Neural cell (in vitro differentiated cells): Measurements from ENCODE around the gene ITGA1. TPM values are rescaled to one million over a fixed set of nuclear protein-coding genes. Genes with fewer than 3 reads are reported as not detected.

Source experiments
- H2AFZ ChIP-seq: fragments of 200-600, 300-800 bp; sonication (generic), shearing (Covaris generic); 2 replicates; pipeline ENCODE4 v1.6.0; 2014; ENCODE audit warnings: low read depth, mild to moderate bottlenecking, antibody characterized with exemption, low read length, moderate library complexity
- H3F3A ChIP-seq: fragments of 200-600 bp; shearing (Covaris generic); 2 replicates; pipeline ENCODE4 v1.6.1; 2016; ENCODE audit warnings: mild to moderate bottlenecking, moderate library complexity, mixed read lengths, antibody characterized with exemption, low read length; ENCODE audit not compliant: insufficient read depth, poor library complexity, severe bottlenecking
- H3K27ac ChIP-seq: fragments of 200-600, 300-800 bp; sonication (generic), shearing (Covaris generic); 2 replicates; pipeline ENCODE4 v1.5.1; 2014; ENCODE audit warnings: mild to moderate bottlenecking, low read length, moderate library complexity
- H3K27me3 ChIP-seq: fragments of 300-800, 200-600 bp; sonication (generic), shearing (Covaris generic); 2 replicates; pipeline ENCODE4 v1.6.0; 2014; ENCODE audit warnings: mild to moderate bottlenecking, low read depth, low read length, moderate library complexity; ENCODE audit not compliant: insufficient read depth
- H3K36me3 ChIP-seq: fragments of 300-800, 200-600 bp; sonication (generic), shearing (Covaris generic); 2 replicates; pipeline ENCODE4 v1.5.1; 2014; ENCODE audit warnings: mild to moderate bottlenecking, antibody characterized with exemption, low read length, moderate library complexity; ENCODE audit not compliant: insufficient read depth
- H3K4me2 ChIP-seq: fragments of 300-800, 200-600 bp; sonication (generic), shearing (Covaris generic); 2 replicates; pipeline ENCODE4 v1.6.0; 2014; ENCODE audit warnings: mild to moderate bottlenecking, low read length
- H3K4me3 ChIP-seq: fragments of 300-800, 200-600 bp; sonication (generic), shearing (Covaris generic); 2 replicates; pipeline ENCODE4 v1.5.1; 2014; ENCODE audit warnings: mild to moderate bottlenecking, low read length, moderate library complexity
- H3K79me2 ChIP-seq: fragments of 200-600 bp; shearing (Covaris generic); replicated peaks from 2 replicates; pipeline ENCODE4 v1.6.0; 2014; ENCODE audit warnings: mild to moderate bottlenecking, low read length, moderate library complexity; ENCODE audit not compliant: insufficient read depth
- H3K9ac ChIP-seq: fragments of 300-800, 200-600 bp; sonication (generic), shearing (Covaris generic); 2 replicates; pipeline ENCODE4 v1.6.1; 2016; ENCODE audit warnings: mild to moderate bottlenecking, low read length, mixed read lengths
- H3K9me2 ChIP-seq: fragments of 200-600 bp; shearing (Covaris generic); 2 replicates; pipeline ENCODE4 v1.6.1; 2016; ENCODE audit warnings: mild to moderate bottlenecking, low read length, mixed read lengths; ENCODE audit not compliant: insufficient read depth
- H3K9me3 ChIP-seq: fragments of 200-600, 300-800 bp; sonication (generic), shearing (Covaris generic); 2 replicates; pipeline ENCODE4 v1.6.1; 2016; ENCODE audit warnings: mild to moderate bottlenecking, mixed run types, low read length, moderate library complexity, mixed read lengths
- H4K20me1 ChIP-seq: fragments of 200-600 bp; shearing (Covaris generic); 2 replicates; pipeline ENCODE4 v1.6.1; 2016; ENCODE audit warnings: mild to moderate bottlenecking, mixed run types; ENCODE audit not compliant: insufficient read depth
- EP300 ChIP-seq: fragments of 450-650 bp; conservative IDR thresholded peaks from 2 replicates; pipeline ENCODE4 v1.6.1; 2014; ENCODE audit warnings: antibody characterized with exemption, mild to moderate bottlenecking, moderate library complexity; ENCODE audit not compliant: poor library complexity, severe bottlenecking
- EZH2 ChIP-seq: fragments of 200-600, 300-800 bp; shearing (Covaris generic), sonication (generic); IDR thresholded peaks from 2 replicates; pipeline ENCODE4 v1.6.1; 2014; ENCODE audit warnings: antibody characterized with exemption, low read length, borderline replicate concordance, mild to moderate bottlenecking; ENCODE audit not compliant: insufficient read depth, poor library complexity, severe bottlenecking
- MXI1 ChIP-seq: fragments of 450-650 bp; conservative IDR thresholded peaks from 2 replicates; pipeline ENCODE4 v1.6.1; 2014; ENCODE audit warnings: antibody characterized with exemption, mild to moderate bottlenecking; ENCODE audit not compliant: poor library complexity, severe bottlenecking
- POLR2AphosphoS5 ChIP-seq: IDR thresholded peaks from 2 replicates; pipeline ENCODE4 v1.6.1; 2012
- RAD21 ChIP-seq: fragments of 450-650 bp; conservative IDR thresholded peaks from 2 replicates; pipeline ENCODE4 v1.6.1; 2014; ENCODE audit warnings: antibody characterized with exemption, mild to moderate bottlenecking, moderate library complexity
- SMC3 ChIP-seq: fragments of 450-650 bp; conservative IDR thresholded peaks from 2 replicates; pipeline ENCODE4 v1.6.1; 2014; ENCODE audit warnings: antibody characterized with exemption, mild to moderate bottlenecking, moderate library complexity; ENCODE audit not compliant: poor library complexity
- TAF1 ChIP-seq: IDR thresholded peaks from 2 replicates; pipeline ENCODE4 v1.6.1; 2012; ENCODE audit warnings: low read depth
- polyA plus RNA-seq: library from polyadenylated mRNA; depleted of rRNA; stranded (reverse); fragments of >200 nt; gene quantifications from 2 replicates; pipeline ENCODE4 v1.2.3, GENCODE V29; 2014
- TF ChIP-seq, protein P1 (sequence below): fragments of 450-650 bp; IDR thresholded peaks from 2 replicates; pipeline ENCODE4 v1.5.1; 2014; ENCODE audit warnings: antibody characterized with exemption, mild to moderate bottlenecking, moderate library complexity; ENCODE audit not compliant: poor library complexity, severe bottlenecking
- TF ChIP-seq, protein P2 (sequence below): IDR thresholded peaks from 2 replicates; pipeline ENCODE4 v1.6.1; 2012; ENCODE audit warnings: borderline replicate concordance

Gene ITGA1
- polyA plus RNA-seq, 1 donor from 2014 or later = 0.15 TPM

DNA sequence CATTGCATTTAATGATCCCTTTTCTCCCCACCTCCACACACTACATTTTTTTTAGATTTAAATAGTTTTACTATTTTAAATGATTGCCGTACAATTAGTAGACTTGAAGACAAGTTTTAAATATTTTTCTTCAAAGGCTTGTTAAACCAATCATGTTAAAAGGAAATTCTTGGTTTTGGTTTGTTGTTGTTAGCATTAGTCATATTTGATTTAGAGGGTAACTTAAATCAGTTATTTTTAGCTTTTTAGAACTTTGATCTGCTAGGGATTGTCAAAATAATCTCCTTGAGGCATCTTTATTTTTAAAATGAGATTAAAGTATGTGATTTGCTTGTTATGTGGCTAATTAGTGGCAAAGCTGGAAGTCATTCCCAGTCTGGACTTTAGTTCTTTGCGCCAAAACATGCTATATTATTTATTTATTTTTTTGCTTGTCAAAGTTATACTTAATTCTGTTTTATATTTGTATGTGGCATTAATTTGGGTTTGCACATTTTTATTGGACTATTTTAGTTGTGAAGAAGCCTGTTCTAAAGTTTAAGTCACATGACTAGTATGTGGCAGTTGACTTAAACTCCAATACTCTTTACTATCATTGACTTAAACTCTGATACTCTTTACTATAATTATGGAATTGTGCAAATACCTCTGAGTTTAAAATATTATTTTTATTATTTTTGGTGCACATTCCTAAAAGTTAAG, 14.7 kb downstream of the ITGA1 start:
- H3K27me3 ChIP-seq = no peaks in the 10 kb centered on the region
- H4K20me1 ChIP-seq = no peaks in the 10 kb centered on the region
- peak overlapping the region; percentile 50 for H3K4me2 ChIP-seq
- TF ChIP-seq, protein P1, sequence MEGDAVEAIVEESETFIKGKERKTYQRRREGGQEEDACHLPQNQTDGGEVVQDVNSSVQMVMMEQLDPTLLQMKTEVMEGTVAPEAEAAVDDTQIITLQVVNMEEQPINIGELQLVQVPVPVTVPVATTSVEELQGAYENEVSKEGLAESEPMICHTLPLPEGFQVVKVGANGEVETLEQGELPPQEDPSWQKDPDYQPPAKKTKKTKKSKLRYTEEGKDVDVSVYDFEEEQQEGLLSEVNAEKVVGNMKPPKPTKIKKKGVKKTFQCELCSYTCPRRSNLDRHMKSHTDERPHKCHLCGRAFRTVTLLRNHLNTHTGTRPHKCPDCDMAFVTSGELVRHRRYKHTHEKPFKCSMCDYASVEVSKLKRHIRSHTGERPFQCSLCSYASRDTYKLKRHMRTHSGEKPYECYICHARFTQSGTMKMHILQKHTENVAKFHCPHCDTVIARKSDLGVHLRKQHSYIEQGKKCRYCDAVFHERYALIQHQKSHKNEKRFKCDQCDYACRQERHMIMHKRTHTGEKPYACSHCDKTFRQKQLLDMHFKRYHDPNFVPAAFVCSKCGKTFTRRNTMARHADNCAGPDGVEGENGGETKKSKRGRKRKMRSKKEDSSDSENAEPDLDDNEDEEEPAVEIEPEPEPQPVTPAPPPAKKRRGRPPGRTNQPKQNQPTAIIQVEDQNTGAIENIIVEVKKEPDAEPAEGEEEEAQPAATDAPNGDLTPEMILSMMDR = no peak
- no peak for TF ChIP-seq RAD21
- TF ChIP-seq SMC3 = no peak
- TF ChIP-seq EP300 = no peak
- TF ChIP-seq MXI1 = no peak
- no peak for TF ChIP-seq POLR2AphosphoS5
- no peak for TF ChIP-seq EZH2
- no peak for TF ChIP-seq TAF1
- TF ChIP-seq, protein P2, sequence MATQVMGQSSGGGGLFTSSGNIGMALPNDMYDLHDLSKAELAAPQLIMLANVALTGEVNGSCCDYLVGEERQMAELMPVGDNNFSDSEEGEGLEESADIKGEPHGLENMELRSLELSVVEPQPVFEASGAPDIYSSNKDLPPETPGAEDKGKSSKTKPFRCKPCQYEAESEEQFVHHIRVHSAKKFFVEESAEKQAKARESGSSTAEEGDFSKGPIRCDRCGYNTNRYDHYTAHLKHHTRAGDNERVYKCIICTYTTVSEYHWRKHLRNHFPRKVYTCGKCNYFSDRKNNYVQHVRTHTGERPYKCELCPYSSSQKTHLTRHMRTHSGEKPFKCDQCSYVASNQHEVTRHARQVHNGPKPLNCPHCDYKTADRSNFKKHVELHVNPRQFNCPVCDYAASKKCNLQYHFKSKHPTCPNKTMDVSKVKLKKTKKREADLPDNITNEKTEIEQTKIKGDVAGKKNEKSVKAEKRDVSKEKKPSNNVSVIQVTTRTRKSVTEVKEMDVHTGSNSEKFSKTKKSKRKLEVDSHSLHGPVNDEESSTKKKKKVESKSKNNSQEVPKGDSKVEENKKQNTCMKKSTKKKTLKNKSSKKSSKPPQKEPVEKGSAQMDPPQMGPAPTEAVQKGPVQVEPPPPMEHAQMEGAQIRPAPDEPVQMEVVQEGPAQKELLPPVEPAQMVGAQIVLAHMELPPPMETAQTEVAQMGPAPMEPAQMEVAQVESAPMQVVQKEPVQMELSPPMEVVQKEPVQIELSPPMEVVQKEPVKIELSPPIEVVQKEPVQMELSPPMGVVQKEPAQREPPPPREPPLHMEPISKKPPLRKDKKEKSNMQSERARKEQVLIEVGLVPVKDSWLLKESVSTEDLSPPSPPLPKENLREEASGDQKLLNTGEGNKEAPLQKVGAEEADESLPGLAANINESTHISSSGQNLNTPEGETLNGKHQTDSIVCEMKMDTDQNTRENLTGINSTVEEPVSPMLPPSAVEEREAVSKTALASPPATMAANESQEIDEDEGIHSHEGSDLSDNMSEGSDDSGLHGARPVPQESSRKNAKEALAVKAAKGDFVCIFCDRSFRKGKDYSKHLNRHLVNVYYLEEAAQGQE = no peak
- no peaks in the 10 kb centered on the region for H3K9me2 ChIP-seq
- H3K4me3 ChIP-seq = peak overlapping the region; percentile 88
- no peaks in the 10 kb centered on the region for H3F3A ChIP-seq
- H3K27ac ChIP-seq = no peak overlapping the region
- H3K9ac ChIP-seq = no peak overlapping the region
- H3K36me3 ChIP-seq = peaks cover 4% of the 10 kb centered on the region
- H2AFZ ChIP-seq = no peak overlapping the region
- H3K9me3 ChIP-seq = no peaks in the 10 kb centered on the region
- H3K79me2 ChIP-seq = peaks cover 29% of the 10 kb centered on the region

DNA sequence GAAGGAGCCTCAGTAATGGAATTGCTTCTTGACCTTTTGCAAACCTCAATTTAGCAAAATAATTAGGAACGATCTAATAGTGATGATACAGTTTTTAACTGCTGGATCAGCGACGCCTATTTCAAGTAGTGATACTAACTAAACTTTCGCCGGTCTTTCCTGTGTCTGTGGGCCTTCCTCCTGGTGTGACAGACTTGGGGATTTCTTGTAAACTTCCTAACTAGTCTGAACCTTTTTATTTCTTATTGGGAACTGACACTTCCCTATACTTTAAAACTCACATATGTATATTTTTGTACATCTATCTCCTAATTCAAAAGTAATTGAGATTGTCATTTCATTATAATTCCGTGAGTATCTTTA, 15.2 kb downstream of the ITGA1 start:
- peak overlapping the region; percentile 88 for H3K4me3 ChIP-seq
- H4K20me1 ChIP-seq = no peaks in the 10 kb centered on the region
- H3K27ac ChIP-seq = no peak overlapping the region
- no peaks in the 10 kb centered on the region for H3K27me3 ChIP-seq
- no peak overlapping the region for H2AFZ ChIP-seq
- peak overlapping the region; percentile 50 for H3K4me2 ChIP-seq
- TF ChIP-seq, protein P2 = no peak
- no peaks in the 10 kb centered on the region for H3K9me2 ChIP-seq
- no peak overlapping the region for H3K9ac ChIP-seq
- peaks cover 29% of the 10 kb centered on the region for H3K79me2 ChIP-seq
- no peaks in the 10 kb centered on the region for H3F3A ChIP-seq
- no peaks in the 10 kb centered on the region for H3K9me3 ChIP-seq
- peaks cover 4% of the 10 kb centered on the region for H3K36me3 ChIP-seq
